Common myeloid progenitor, CD34-positive (primary cell): Measurements from ENCODE around the gene SNED1.
A peak's percentile ranks its signal among the peaks of the same experiment; 100 is the strongest.
"Not testable (repeated sequence)": the region's sequence is repeated elsewhere in the genome, so short reads cannot be mapped to it uniquely, and the experiment has no call there.

Experiments used
- CTCF ChIA-PET: fragments of 350-600 bp; sonication (Branson Sonifier 250); formaldehyde crosslinking; loops from one replicate; lab custom pipeline; 2021; ENCODE audit warnings: antibody characterized with exemption; lab: Charles Lee
- POLR2A ChIA-PET: fragments of 350-600 bp; sonication (Branson Sonifier 250); formaldehyde crosslinking; loops from one replicate; lab custom pipeline; 2021; ENCODE audit warnings: antibody characterized with exemption; lab: Charles Lee
- DNase-seq, 3 donors: peaks; one replicate each; pipeline versions ENCODE4 v3.0.0 to v3.0.0-alpha.2; 2013
- H3K27ac ChIP-seq, 2 experiments: 1 replicate in 1 of 2; 2 replicates in 1 of 2; pipeline ENCODE4 v1.7.0; 2013; ENCODE audit warnings: inconsistent platforms in 2 of 2, low read length in 2 of 2, mild to moderate bottlenecking in 2 of 2, low read depth in 1 of 2, moderate library complexity in 1 of 2; ENCODE audit not compliant: severe bottlenecking in 2 of 2, insufficient read depth in 1 of 2, poor library complexity in 1 of 2
- H3K27me3 ChIP-seq, 5 experiments: replicated peaks in 2 of 5; 1 replicate in 3 of 5; 2 replicates in 2 of 5; pipeline versions ENCODE4 v1.6.1 to v1.7.0; 2013; ENCODE audit warnings: low read length in 4 of 5, mild to moderate bottlenecking in 2 of 5, moderate library complexity in 2 of 5, inconsistent platforms in 1 of 5; ENCODE audit not compliant: insufficient read depth in 5 of 5, control insufficient read depth in 4 of 5
- H3K36me3 ChIP-seq, 4 experiments: 1 replicate in 2 of 4; 2 replicates in 2 of 4; pipeline versions ENCODE4 v1.6.1 to v1.7.0; 2013; ENCODE audit warnings: low read length in 3 of 4, control low read depth in 1 of 4, mild to moderate bottlenecking in 1 of 4; ENCODE audit not compliant: control insufficient read depth in 4 of 4, insufficient read depth in 4 of 4
- H3K4me1 ChIP-seq, 4 experiments: 1 replicate in 3 of 4; 2 replicates in 1 of 4; pipeline versions ENCODE4 v1.6.1 to v1.7.1; 2013; ENCODE audit warnings: low read length in 3 of 4, mild to moderate bottlenecking in 3 of 4, control low read depth in 1 of 4, inconsistent platforms in 1 of 4, moderate library complexity in 1 of 4; ENCODE audit not compliant: control insufficient read depth in 4 of 4, insufficient read depth in 4 of 4; ENCODE audit errors: control extremely low read depth in 1 of 4
- H3K4me3 ChIP-seq, 7 experiments: 1 replicate in 4 of 7; 2 replicates in 3 of 7; pipeline versions ENCODE4 v1.5.1 to v1.7.0; 2013; ENCODE audit warnings: mild to moderate bottlenecking in 7 of 7, low read length in 6 of 7, moderate library complexity in 6 of 7, inconsistent platforms in 2 of 7, low read depth in 2 of 7, control low read depth in 1 of 7; ENCODE audit not compliant: insufficient read depth in 4 of 7, control insufficient read depth in 1 of 7; ENCODE audit errors: extremely low read depth in 1 of 7
- H3K9me3 ChIP-seq, 5 experiments: 1 replicate in 4 of 5; 2 replicates in 1 of 5; pipeline versions ENCODE4 v1.6.1 to v1.7.1; 2013; ENCODE audit warnings: low read length in 4 of 5, mild to moderate bottlenecking in 2 of 5, inconsistent platforms in 1 of 5, low read depth in 1 of 5, moderate library complexity in 1 of 5; ENCODE audit not compliant: control insufficient read depth in 4 of 5, insufficient read depth in 2 of 5; ENCODE audit errors: control extremely low read depth in 1 of 5
- WGBS: methylation state at CpG from one replicate; pipeline ENCODE4 v1.1.5; 2013; ENCODE audit not compliant: insufficient coverage; 5-methylcytosine and 5-hydroxymethylcytosine counted together

The SNED1 gene

GRCh38 chr2:240970816-240971215 is 27.6 kb upstream of the SNED1 start:
- POLR2A ChIA-PET, result no interaction called here
- Histone ChIP-seq H3K4me3 (no peak overlapping the region), H3K27ac (no peak overlapping the region), H3K4me1 (peaks cover 0 to 16% (median 3%) of the 10 kb centered on the region in 4 experiments), H3K9me3 (peaks cover 0 to 6% (median 0%) of the 10 kb centered on the region in 5 experiments), H3K27me3 (peaks cover 0 to 2% (median 0%) of the 10 kb centered on the region in 5 experiments), H3K36me3 (no peaks in the 10 kb centered on the region)
- WGBS, result 89% methylated on average over 14 of the region's 15 CpGs
- CTCF ChIA-PET, result no interaction called here
- DNase-seq, result no peak

DNA sequence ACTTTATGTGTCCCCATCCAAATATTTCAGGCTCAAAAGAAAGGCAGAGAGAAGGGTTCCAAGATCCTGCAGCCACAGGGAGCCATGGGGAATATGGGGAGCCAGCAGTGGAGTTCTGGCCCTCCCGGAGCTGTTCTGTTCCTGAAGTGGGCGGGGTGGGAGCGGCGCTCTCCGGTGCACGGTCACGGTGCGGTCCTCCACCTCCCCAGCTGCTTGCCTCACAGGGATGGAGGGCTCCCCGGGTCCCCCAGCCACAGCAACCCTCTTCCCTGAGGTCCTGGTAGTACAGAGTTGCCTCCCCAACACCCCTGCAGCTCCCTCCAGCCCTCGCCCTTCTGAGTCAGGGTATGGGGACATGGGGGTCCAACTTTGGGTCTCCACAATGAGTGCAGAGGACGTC is 26.2 kb upstream of the SNED1 start:
- Histone ChIP-seq H3K36me3 (no peaks in the 10 kb centered on the region), H3K4me1 (peaks cover 0 to 11% (median 1%) of the 10 kb centered on the region in 4 experiments), H3K27ac (no peak overlapping the region), H3K27me3 (peaks cover 0 to 4% (median 0%) of the 10 kb centered on the region in 5 experiments), H3K9me3 (peaks cover 0 to 6% (median 0%) of the 10 kb centered on the region in 5 experiments), H3K4me3 (no peak overlapping the region)
- ChIA-PET POLR2A (no interaction called here), CTCF (interaction anchor here (1.2 to 2.1 kb wide), 2 partner anchors 8 to 12 kb away, joined by 5 to 8 read pairs; no protein-coding TSS in a partner anchor)
- 100% methylated on average over 5 of the region's 11 CpGs for WGBS
- no peak for DNase-seq

DNA sequence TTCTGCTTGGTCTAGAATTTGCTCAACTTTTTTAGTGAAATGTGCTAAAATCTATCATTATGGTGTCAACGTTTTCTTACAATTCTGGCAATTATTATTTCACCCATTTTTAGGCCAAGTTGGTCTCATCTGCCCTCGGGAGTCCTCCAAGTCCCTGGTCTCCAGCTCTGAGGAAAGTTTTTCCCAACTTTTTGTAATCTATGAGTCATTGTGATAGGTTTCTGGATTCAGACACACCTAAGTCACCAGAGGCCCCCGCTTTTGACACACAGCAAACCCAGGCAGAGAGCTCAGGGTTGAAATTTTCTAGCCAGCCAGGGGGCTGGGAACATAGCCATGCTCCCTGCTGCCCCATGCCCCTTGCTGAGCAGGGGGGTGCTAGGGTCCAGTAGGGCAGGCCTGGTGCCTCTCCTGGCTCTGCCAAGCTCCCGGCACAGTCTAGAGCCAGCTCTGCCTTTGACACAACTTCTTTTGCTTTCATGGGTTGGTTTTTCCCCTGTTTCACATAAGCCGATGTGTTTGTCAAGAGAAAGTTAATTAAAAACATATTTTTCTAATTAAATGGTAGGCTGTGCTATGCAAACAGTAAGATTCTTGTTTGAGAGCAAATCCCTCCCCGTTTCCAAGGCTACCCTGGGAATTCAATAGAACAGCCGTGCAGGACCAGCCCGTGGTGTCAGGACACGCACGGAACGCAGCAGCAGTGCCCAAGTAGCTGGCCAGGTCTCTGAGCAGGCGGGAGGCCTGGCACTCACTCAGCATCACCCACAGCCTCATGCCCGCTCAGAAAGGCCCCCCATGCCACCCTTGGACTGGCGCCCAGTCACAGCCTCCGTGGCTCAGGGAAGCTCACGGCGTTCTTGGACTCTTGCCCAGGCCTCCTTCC is 25.5 kb upstream of the SNED1 start:
- Histone ChIP-seq H3K27me3 (peaks cover 0 to 4% (median 0%) of the 10 kb centered on the region in 5 experiments), H3K36me3 (no peaks in the 10 kb centered on the region), H3K27ac (no peak overlapping the region), H3K4me1 (peaks cover 0 to 11% (median 1%) of the 10 kb centered on the region in 4 experiments), H3K9me3 (peaks cover 0 to 6% (median 0%) of the 10 kb centered on the region in 5 experiments), H3K4me3 (no peak overlapping the region)
- 80% methylated on average over 13 of the region's 17 CpGs for WGBS
- no peak for DNase-seq
- POLR2A ChIA-PET, result no interaction called here
- CTCF ChIA-PET, result interaction anchor here (1.2 to 2.1 kb wide), 3 partner anchors 9 to 20 kb away, joined by 3 to 8 read pairs (median 5); no protein-coding TSS in a partner anchor

GRCh38 chr2:240974771-240975572 is 23.4 kb upstream of the SNED1 start:
- POLR2A ChIA-PET, result no interaction called here
- CTCF ChIA-PET, result interaction anchor here (1.4 kb wide), 1 partner anchor 9 kb away, joined by 4 read pairs; no protein-coding TSS in a partner anchor
- peaks cover 0 to 11% (median 1%) of the 10 kb centered on the region in 4 experiments for H3K4me1 ChIP-seq
- no peak overlapping the region for H3K4me3 ChIP-seq
- DNase-seq, result peak in 1 of 3 donors; percentile 56
- no peaks in the 10 kb centered on the region for H3K36me3 ChIP-seq
- H3K27ac ChIP-seq, result no peak overlapping the region
- peaks cover 0 to 6% (median 0%) of the 10 kb centered on the region in 5 experiments for H3K9me3 ChIP-seq
- peaks cover 0 to 4% (median 0%) of the 10 kb centered on the region in 5 experiments for H3K27me3 ChIP-seq
- WGBS, result 66% methylated on average over 9 of the region's 10 CpGs

- H3K9me3 ChIP-seq, H3K36me3 ChIP-seq, H3K27me3 ChIP-seq, H3K27ac ChIP-seq, DNase-seq, H3K4me3 ChIP-seq, POLR2A ChIA-PET, CTCF ChIA-PET: not testable (repeated sequence)
- WGBS, result 97% methylated on average over 4 of the region's 4 CpGs
- H3K4me1 ChIP-seq, result peaks cover 0 to 11% (median 1%) of the 10 kb centered on the region in 4 experiments
Observed at GRCh38 chr2:240975903-240976302, 22.5 kb upstream of the SNED1 start.

GRCh38 chr2:240981280-240981679 is 17.1 kb upstream of the SNED1 start:
- WGBS, result 26% methylated on average over 3 of the region's 4 CpGs
- Histone ChIP-seq H3K4me1 (peaks cover 0 to 12% (median 5%) of the 10 kb centered on the region in 4 experiments), H3K4me3 (no peak overlapping the region), H3K9me3 (no peaks in the 10 kb centered on the region), H3K27ac (no peak overlapping the region), H3K27me3 (peaks cover 0 to 7% (median 0%) of the 10 kb centered on the region in 5 experiments), H3K36me3 (no peaks in the 10 kb centered on the region)
- peak in 2 of 3 donors; percentile 54 to 55 for DNase-seq
- ChIA-PET CTCF (interaction anchor here (0.9 to 1.1 kb wide), 2 partner anchors 22 to 169 kb away, joined by 3 read pairs; partner anchors contain the start of gene PPP1R7), POLR2A (no interaction called here)
